ENCODE measurements around the gene EML1.

Gene EML1

DNA sequence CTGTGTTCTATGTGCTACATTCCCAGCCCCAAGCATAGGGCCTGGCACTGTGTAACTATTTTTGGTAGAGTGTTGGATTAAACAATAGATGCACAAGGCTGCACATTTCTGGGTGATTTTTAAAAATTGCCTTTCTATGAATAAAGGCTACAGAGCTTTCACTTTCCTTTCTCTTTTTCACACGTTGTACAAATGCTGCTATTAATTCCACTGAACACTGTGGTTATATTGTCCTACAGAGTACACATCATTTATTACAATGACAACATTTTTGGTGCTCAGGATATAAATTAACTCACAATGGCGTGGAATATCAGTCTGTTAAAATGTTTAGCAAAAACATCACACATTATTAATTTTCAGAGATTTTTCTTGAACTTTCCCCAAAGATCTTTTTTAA, 3.6 kb upstream of the EML1 start:
- no peak overlapping the region for H3K4me3 ChIP-seq (ENCODE audit: control insufficient read depth, low read depth, low read length)
- no peak for DNase-seq (ENCODE audit: low read depth)
- TF ChIP-seq, protein P1, sequence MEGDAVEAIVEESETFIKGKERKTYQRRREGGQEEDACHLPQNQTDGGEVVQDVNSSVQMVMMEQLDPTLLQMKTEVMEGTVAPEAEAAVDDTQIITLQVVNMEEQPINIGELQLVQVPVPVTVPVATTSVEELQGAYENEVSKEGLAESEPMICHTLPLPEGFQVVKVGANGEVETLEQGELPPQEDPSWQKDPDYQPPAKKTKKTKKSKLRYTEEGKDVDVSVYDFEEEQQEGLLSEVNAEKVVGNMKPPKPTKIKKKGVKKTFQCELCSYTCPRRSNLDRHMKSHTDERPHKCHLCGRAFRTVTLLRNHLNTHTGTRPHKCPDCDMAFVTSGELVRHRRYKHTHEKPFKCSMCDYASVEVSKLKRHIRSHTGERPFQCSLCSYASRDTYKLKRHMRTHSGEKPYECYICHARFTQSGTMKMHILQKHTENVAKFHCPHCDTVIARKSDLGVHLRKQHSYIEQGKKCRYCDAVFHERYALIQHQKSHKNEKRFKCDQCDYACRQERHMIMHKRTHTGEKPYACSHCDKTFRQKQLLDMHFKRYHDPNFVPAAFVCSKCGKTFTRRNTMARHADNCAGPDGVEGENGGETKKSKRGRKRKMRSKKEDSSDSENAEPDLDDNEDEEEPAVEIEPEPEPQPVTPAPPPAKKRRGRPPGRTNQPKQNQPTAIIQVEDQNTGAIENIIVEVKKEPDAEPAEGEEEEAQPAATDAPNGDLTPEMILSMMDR (IDR thresholded peaks at IDR 0.05; ENCODE audit: control insufficient read depth, insufficient read depth, low read depth, low read length, missing control alignments), result no peak

GRCh38 chr14:99790201-99790977, 2.8 kb upstream of the EML1 start:
- TF ChIP-seq, protein P1 (IDR thresholded peaks at IDR 0.05; ENCODE audit: control insufficient read depth, insufficient read depth, low read depth, low read length, missing control alignments), result no peak
- H3K4me3 ChIP-seq (ENCODE audit: control insufficient read depth, low read depth, low read length), result no peak overlapping the region
- DNase-seq (ENCODE audit: low read depth), result no peak

DNA sequence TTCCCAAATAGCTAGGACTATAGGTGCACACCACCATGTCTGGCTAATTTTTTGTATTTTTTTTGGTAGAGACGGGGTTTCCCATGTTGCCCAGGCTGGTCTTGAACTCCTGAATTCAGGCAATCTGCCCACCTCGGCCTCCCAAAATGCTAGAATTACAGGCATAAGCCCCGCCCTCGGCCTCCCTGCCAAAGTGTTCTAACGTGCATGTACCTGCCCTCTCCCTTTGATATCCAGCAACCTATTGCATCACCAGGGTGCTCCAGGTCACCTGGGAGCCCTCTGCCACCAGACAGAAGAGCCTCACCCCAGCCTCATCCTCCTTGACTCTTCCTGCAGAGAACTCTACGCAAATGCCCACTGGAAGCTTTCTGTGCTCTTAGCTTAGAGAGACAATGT, 2.2 kb upstream of the EML1 start:
- no peak for DNase-seq (ENCODE audit: low read depth)
- H3K4me3 ChIP-seq (ENCODE audit: control insufficient read depth, low read depth, low read length), result no peak overlapping the region
- TF ChIP-seq, protein P1 (IDR thresholded peaks at IDR 0.05; ENCODE audit: control insufficient read depth, insufficient read depth, low read depth, low read length, missing control alignments), result no peak

GRCh38 chr14:99791476-99792209, 1.6 kb upstream of the EML1 start:
- TF ChIP-seq, protein P1 (IDR thresholded peaks at IDR 0.05; ENCODE audit: control insufficient read depth, insufficient read depth, low read depth, low read length, missing control alignments), result no peak
- no peak for DNase-seq (ENCODE audit: low read depth)
- H3K4me3 ChIP-seq (ENCODE audit: control insufficient read depth, low read depth, low read length), result no peak overlapping the region

- TF ChIP-seq, protein P1 (IDR thresholded peaks at IDR 0.05; ENCODE audit: control insufficient read depth, insufficient read depth, low read depth, low read length, missing control alignments), result no peak
- H3K4me3 ChIP-seq (ENCODE audit: control insufficient read depth, low read depth, low read length), result no peak overlapping the region
- DNase-seq (ENCODE audit: low read depth), result no peak
These were observed 1.0 kb upstream of the EML1 start for GRCh38 chr14:99792210-99792535.

- DNase-seq (ENCODE audit: low read depth), result no peak
- peak overlapping the region; percentile 43 for H3K4me3 ChIP-seq (ENCODE audit: control insufficient read depth, low read depth, low read length)
- TF ChIP-seq, protein P1 (IDR thresholded peaks at IDR 0.05; ENCODE audit: control insufficient read depth, insufficient read depth, low read depth, low read length, missing control alignments), result no peak
These were observed 531 bp upstream of the EML1 start for GRCh38 chr14:99792551-99793212.

Data from AG09309 (cell line).